Embryonic facial prominence (tissue), 1 donor: ENCODE results near the gene BBIP1.
A peak's percentile ranks its signal among the peaks of the same experiment; 100 is the strongest.

Experiments used
- DNase-seq: peaks from one replicate; pipeline ENCODE4 v3.0.0-alpha.2; 2016; ENCODE audit errors: extremely low spot score

Gene BBIP1

GRCh38 chr10:110863956-110864355, 55.0 kb downstream of the BBIP1 start:
- no peak for DNase-seq

GRCh38 chr10:110863361-110863760, 55.6 kb downstream of the BBIP1 start:
- no peak for DNase-seq

- DNase-seq, result no peak
Measured at GRCh38 chr10:110862961-110863360, 56.0 kb downstream of the BBIP1 start.

GRCh38 chr10:110861930-110862649, 56.9 kb downstream of the BBIP1 start:
- no peak for DNase-seq

GRCh38 chr10:110861476-110861875, 57.5 kb downstream of the BBIP1 start:
- DNase-seq, result no peak

GRCh38 chr10:110860576-110861241, 58.3 kb downstream of the BBIP1 start:
- no peak for DNase-seq

GRCh38 chr10:110859973-110860376, 59.0 kb downstream of the BBIP1 start:
- peak; percentile 70 for DNase-seq

GRCh38 chr10:110859206-110859972, 59.6 kb downstream of the BBIP1 start:
- no peak for DNase-seq

- no peak for DNase-seq
Measured at GRCh38 chr10:110858297-110858934, 60.6 kb downstream of the BBIP1 start.

- DNase-seq, result no peak
Measured at GRCh38 chr10:110857265-110858171, 61.5 kb downstream of the BBIP1 start.

- DNase-seq, result no peak
Measured at GRCh38 chr10:110853921-110854605, 64.9 kb downstream of the BBIP1 start.

- no peak for DNase-seq
Measured at GRCh38 chr10:110852947-110853346, 66.0 kb downstream of the BBIP1 start.

GRCh38 chr10:110852255-110852896, 66.6 kb downstream of the BBIP1 start:
- DNase-seq, result no peak

GRCh38 chr10:110851020-110851612, 67.9 kb downstream of the BBIP1 start:
- no peak for DNase-seq

GRCh38 chr10:110850099-110850498, 68.9 kb downstream of the BBIP1 start:
- no peak for DNase-seq
